ENCODE measurements around the gene ANKRD13B.

Gene ANKRD13B

DNA sequence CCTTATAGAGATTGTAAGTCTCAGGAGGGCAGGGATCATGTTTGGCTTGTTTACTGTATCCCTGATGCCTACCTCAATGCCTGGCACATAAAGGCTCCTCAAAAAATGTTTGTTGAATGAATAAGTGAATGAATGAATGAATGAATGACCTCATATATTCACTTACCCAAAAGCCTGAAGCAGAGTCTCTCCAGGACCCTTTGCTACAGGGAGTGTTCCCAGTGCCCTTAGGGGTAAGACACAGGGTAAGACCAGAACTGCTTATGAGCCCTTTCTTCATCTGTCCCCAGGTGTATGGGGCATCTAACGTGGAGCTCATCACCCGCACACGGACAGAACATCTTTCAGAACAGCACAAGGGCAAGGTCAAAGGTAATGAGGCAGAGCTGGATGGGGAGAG lies 17.5 kb downstream of the ANKRD13B start:
- TF ChIP-seq ZFX (IDR thresholded peaks at IDR 0.05): no peak
- TF ChIP-seq CTCF (conservative IDR thresholded peaks at IDR 0.05): no peak
- no peak overlapping the region for H3K27ac ChIP-seq

DNA sequence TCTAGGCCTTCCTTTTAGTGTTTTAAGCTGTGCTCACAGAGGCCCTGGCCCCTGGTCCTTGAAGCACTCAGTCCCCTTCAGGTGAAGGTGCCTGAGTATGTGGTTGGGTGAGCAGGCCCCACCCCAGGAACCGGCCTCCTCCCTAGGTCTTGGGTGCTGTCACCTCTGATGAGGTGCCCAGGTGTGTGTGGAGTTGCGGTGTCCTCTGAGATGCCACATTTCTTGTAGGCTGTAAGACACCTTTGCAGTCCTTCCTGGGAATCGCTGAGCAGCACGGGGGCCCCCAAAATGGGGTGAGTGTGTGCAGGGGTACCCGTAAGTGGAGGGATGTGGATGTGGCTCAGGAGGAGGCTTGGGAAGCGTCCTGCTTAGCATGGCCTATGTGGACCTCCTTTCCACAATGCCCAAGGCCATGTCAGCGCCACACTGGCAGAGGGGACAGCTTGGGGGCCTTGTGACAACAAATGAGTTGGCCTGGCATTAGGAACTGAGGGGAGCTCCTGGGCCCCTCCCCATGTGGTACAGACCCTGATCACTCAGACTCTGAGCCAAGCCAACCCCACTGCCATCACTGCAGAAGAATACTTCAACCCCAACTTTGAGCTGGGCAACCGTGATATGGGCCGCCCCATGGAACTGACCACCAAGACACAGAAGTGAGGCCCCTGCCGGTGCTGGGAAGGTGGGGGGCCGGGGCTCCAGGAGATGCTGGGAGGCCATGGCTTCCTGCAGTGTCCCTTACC lies 18.6 kb downstream of the ANKRD13B start:
- TF ChIP-seq CTCF (conservative IDR thresholded peaks at IDR 0.05) (no peak), ZFX (IDR thresholded peaks at IDR 0.05) (no peak)
- no peak overlapping the region for H3K27ac ChIP-seq

DNA sequence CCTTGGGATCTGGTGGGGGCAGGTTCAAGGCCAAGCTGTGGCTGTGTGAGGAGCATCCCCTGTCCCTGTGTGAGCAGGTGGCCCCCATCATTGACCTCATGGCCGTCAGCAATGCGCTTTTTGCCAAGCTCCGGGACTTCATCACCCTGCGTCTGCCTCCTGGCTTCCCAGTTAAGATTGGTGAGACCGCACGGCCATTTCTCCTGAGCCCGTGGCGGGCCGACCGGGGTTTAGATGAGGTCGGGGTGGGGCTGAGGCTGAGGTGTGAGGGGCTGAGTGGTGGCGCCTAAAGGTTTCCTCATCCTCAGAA lies 19.1 kb downstream of the ANKRD13B start:
- TF ChIP-seq CTCF (conservative IDR thresholded peaks at IDR 0.05): no peak
- no peak for TF ChIP-seq ZFX (IDR thresholded peaks at IDR 0.05)
- H3K27ac ChIP-seq: no peak overlapping the region

DNA sequence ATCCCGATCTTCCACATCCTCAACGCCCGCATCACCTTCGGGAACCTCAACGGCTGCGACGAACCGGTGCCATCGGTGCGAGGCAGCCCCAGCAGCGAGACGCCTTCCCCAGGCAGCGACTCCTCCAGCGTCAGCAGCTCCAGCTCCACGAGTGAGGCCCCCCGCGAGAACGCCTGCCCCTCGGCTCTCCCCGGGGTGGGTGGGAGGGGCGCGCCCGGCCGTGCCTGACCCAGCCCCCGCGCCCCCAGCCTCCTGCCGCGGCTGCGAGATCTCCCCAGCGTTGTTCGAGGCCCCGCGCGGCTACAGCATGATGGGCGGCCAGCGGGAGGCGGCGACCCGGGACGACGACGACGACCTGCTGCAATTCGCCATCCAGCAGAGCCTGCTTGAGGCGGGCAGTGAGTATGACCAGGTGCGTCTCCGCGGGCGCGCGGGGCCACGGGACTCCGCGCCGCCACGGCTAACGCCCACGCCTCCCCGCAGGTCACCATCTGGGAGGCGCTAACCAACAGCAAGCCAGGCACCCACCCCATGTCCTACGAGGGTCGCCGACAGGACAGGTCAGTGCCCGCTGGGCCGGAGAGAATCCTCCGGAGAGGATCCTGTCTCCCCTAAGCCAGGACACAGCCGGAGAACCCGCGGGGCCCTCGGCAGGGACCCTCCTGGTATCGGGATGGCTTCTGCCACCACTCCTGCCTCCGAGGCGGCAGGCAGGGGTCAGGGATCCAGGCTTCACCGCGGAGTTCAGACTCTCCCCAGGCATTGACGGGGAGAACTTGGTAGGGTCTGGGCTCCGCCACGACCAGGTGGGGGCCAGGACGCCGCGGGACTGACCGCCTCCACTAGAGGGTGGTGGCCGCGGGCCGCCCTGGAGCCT lies 19.7 kb downstream of the ANKRD13B start:
- TF ChIP-seq ZFX (IDR thresholded peaks at IDR 0.05): no peak
- TF ChIP-seq CTCF (conservative IDR thresholded peaks at IDR 0.05): no peak

GRCh38 chr17:29613352-29613837 lies 20.5 kb downstream of the ANKRD13B start:
- H3K27ac ChIP-seq: no peak overlapping the region
- no peak for TF ChIP-seq CTCF (conservative IDR thresholded peaks at IDR 0.05)
- no peak for TF ChIP-seq ZFX (IDR thresholded peaks at IDR 0.05)

More for the DNA sequence above, 19.7 kb downstream of the ANKRD13B start:
- H3K27ac ChIP-seq: no peak overlapping the region

DNA sequence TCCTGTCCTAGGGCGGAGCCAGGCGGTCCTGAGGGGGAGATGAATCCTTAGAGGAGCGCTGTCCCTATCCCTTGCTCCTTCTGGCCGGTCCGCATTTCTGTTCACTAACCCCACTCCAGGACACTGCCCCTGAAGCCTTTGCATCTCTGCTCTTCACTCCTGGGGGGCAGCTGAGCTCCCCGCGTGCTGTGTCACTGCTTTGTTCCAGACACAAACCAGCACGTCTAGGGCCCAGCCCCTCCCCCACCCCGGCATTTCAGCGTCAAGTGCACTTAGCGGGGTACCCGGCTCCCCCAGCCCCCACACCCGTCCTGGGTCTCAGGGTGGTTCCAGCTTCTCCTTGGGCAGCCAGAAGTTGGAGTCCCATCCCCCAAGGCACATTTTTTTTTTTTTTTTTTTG lies 20.9 kb downstream of the ANKRD13B start:
- H3K27ac ChIP-seq: no peak overlapping the region
- TF ChIP-seq CTCF (conservative IDR thresholded peaks at IDR 0.05): no peak
- TF ChIP-seq ZFX (IDR thresholded peaks at IDR 0.05): no peak
